ENCODE data around the gene DCN.

DNA sequence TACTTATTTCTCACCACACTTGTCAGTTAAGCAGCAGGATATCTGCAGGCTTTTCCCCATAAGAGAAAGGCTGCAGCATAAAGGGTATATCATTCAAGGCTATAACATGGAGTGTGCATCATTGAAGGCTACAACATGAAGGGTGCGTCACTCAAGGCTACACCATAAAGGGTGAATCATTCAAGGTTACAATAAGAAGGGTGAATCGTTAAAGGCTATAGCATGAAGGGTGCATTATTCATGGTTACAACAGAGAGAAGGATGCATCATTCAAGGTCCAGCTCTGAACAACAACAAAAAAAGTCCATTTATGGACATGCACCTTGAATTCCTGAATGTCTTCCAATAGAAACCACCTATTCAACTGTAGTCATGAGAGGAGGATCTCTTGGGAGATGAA is 38.6 kb downstream of the DCN start:
- TF ChIP-seq, protein P1, sequence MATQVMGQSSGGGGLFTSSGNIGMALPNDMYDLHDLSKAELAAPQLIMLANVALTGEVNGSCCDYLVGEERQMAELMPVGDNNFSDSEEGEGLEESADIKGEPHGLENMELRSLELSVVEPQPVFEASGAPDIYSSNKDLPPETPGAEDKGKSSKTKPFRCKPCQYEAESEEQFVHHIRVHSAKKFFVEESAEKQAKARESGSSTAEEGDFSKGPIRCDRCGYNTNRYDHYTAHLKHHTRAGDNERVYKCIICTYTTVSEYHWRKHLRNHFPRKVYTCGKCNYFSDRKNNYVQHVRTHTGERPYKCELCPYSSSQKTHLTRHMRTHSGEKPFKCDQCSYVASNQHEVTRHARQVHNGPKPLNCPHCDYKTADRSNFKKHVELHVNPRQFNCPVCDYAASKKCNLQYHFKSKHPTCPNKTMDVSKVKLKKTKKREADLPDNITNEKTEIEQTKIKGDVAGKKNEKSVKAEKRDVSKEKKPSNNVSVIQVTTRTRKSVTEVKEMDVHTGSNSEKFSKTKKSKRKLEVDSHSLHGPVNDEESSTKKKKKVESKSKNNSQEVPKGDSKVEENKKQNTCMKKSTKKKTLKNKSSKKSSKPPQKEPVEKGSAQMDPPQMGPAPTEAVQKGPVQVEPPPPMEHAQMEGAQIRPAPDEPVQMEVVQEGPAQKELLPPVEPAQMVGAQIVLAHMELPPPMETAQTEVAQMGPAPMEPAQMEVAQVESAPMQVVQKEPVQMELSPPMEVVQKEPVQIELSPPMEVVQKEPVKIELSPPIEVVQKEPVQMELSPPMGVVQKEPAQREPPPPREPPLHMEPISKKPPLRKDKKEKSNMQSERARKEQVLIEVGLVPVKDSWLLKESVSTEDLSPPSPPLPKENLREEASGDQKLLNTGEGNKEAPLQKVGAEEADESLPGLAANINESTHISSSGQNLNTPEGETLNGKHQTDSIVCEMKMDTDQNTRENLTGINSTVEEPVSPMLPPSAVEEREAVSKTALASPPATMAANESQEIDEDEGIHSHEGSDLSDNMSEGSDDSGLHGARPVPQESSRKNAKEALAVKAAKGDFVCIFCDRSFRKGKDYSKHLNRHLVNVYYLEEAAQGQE (IDR thresholded peaks at IDR 0.05; ENCODE audit: insufficient read depth in 1 of 2, low read depth in 2 of 2, low read length in 2 of 2) = no peak
- TF ChIP-seq TAF1 (IDR thresholded peaks at IDR 0.05; ENCODE audit: borderline replicate concordance, insufficient read depth, low read length) (no peak), POLR2AphosphoS5 (IDR thresholded peaks at IDR 0.05; ENCODE audit: low read depth, low read length) (no peak)
